RKO (cell line): ENCODE measurements around the gene RAB40C.
A peak's percentile ranks its signal among the peaks of the same experiment; 100 is the strongest.

Experiments
- DNase-seq: peaks from one replicate; pipeline ENCODE4 v3.0.0-alpha.2; 2016; ENCODE audit warnings: low spot score

The RAB40C gene

DNA sequence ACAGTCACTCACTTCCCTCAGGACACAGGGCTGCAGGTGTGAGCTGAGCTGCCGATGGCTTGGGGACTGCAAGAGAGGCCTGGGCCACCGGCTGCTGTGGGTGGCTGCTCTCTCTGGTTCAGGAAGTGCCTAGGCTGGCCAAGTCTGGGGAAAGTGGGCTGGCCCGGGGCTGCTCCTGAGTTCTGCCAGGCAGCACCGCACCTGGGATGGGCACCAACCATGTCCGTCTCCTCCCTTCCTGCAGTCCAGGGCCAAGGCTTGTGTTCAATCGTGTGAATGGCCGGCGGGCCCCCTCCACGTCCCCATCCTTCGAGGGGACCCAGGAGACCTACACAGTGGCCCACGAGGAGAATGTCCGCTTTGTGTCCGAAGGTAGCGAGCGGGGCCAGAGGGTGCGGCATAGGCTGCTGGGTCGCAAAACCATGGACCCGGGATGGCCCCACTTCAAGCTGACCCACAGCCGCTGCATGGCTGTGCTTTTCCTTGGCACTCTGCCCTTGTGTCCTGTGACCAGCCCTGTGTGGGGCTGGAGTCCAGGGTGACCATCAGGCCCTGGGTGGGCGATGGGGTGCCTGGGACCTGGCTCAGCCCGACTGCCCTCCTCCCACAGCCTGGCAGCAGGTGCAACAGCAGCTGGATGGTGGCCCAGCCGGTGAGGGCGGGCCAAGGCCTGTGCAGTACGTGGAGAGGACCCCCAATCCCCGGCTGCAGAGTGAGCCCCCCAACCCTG lies 57.5 kb downstream of the RAB40C start:
- DNase-seq: no peak

DNA sequence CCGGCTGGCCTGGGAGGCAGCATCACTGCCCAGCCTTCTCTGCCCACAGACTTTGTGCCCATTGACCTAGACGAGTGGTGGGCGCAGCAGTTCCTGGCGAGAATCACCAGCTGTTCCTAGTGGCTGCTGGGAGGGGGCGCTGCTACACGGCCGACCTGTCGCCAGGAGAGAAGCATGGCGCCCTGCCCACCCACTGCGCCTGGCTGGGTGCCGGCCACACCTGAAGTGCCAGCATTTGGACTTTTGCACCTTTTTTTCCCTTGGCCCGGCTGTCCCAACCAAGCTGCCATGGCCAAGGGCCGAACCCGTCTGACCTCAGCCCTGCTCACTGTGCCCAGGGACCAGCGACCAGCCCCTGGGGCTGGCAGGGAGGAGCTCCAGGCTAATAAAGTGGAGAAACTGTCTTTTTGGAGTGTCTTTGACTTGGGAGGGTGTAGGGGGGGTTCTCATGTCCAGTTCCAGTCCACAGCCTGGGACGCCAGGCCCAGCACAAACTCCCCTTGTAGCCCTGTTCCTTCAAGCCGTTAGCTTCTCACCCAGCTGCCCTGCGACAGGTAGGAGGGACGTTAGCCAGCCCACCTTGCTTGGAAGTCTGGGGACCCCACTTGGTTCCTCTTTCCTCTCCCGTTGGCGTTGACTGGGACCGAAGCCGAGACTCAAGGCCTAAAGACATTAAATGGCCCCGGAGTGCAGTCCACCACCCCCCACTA lies 58.4 kb downstream of the RAB40C start:
- DNase-seq: peak; percentile 77

DNA sequence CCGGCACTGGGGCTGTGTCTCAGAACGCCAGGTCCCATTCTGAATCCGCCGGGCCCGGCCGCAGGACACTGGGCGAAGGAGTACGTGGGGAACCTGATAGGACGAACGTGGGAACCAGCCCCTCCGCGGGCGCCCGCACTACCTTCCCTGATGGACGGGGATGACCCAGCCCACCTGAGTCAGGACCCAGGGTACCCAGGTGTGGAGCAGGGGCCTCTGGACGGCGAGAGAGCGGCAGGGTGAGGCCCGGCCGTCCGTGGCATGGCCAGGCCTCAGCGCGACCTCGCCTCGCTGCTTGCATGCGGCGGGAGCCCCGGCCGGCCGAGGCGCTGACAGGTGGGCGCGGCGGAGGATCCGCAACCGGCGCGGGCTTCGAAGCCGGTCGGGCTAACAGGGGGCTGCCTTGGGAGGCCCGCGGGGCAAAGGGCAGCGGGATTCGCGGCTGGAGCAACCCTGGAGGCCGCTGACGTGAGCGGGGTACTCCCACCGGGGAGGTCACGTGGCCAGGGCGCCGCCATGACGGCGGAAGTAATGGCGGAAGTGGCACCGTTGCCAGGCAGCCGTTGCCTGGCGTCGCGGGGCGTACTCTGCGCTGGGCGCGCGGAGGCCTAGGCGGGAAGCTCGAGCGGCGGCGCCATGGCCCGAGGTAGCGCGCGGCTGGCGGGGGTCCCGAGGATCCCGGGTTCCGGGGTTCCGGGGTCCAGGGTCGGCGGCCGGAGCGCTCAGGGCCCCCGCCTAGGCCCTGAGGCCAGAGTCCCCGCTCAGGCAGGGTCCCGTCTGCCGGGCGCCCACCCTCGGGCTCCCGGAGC lies 59.1 kb downstream of the RAB40C start, which contains the start of gene WDR90:
Gene WDR90 (plus strand): TSS at position 585 of the 809 bp plus-strand sequence. CDS start 52 bp downstream, at position 637.
- DNase-seq: peak; percentile 94

DNA sequence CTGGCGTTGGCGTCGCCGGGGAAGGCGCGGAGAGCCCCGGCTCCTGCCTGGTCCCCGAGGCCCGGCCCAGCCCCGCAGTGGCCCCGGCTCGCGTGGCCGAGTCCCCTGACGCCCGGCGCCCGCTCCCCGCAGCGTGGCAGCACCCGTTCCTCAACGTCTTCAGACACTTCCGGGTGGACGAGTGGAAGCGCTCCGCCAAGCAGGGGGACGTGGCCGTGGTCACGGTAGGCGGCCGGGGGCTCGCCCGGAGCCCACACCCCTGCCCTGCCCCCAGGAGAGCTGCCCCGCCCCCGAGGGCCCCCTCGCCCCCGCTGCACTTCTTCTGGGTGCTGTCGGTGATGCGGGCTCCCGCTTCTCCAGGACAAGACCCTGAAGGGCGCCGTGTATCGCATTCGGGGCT lies 59.8 kb downstream of the RAB40C start:
- DNase-seq: peak; percentile 39

DNA sequence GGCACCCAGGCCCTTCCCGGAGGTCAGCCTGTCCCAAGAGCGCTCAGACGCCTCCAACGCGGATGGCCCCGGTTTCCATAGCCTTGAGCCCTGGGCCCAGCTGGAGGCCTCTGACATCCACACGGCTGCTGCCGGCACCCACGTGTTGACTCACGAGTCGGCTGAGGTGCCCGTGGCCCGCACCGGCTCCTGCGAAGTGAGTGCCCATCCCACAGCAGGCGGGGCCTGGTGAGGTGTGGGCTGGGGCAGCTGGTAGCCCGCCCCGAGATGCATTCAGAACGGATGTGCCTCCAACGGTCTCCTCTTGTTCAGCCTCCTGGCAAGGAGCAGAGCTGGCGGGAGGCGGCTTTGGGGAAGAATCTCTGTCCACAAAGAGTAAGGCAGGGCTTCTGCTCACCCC lies 62.0 kb downstream of the RAB40C start:
- no peak for DNase-seq

DNA sequence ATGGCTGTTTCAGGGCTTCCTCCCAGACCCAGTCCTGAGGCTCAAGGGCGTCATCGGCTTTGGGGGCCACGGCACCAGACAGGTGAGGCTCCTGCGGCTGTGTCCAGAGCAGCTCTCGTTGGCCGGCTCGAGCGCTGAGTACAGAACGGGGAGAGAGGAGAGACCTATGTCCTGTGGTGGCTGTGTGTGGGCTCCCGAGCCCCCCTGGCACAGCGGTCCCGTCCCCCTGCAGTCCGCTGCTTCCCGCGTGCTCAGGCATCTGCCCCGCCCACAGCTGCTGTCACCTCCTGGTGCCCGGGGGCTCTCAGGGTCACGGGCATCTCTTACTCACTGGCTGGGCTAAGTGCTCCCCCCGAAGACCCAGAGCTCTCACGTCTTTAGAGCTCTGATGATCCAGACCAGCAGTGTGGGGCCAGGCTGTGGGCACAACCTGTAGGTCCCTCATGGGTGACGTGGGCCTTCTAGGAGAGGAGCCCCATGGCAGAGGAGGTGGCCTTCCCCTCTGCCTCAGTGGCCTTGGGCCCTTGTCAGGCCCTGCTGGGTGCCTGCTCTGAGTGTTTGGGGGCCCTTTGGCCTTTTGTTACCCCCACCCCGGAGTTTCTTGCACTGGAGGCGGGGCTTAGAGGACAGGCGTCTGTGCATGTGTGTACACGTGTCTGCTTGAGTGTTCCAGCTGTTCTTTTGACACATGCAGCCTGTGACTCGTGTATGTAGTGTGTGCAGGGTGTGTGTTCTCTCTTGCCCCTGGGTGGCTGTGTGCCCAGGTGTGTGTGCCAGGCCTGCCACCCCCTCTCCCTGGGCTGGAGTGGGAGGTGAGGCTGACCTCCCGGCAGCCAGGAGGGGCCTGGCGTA lies 62.8 kb downstream of the RAB40C start:
- DNase-seq: no peak

DNA sequence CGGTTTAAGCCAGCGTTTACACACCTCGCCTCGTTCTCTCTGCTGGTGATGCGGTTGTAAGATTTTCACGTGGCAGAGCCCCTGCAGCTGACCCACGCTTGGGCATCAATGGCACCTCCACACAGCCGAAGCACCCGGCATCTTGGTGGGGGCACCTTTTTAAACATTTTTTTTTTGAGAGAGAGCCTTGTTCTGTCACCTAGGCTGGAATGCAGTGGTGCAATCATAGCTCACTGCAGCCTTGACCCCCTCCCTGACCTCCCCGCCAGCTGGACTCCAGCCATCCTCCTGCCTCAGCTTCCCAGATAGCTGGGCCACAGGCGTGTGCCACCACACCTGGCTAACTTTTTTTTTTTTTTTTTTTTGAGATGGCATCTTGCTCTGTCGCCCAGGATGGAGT lies 64.2 kb downstream of the RAB40C start:
- DNase-seq: no peak

DNA sequence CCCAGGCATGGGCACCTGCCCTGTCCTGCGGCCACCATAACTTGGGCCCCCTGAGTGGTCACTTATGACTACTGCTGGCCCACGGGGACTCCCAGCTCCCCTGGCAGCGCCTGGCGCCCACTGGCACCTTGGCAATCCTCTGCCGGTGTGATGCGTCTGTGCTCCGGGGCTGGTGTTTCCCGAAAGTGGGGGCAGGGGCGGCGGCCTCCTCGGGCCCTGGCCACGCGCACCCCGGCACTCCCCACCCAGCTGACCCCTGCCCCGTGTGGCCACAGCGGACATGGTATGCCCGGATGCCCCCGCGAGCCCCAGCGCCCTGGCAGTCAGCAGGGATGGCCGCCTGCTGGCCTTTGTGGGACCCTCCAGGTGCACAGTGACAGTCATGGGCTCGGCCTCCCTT lies 67.6 kb downstream of the RAB40C start:
- no peak for DNase-seq

DNA sequence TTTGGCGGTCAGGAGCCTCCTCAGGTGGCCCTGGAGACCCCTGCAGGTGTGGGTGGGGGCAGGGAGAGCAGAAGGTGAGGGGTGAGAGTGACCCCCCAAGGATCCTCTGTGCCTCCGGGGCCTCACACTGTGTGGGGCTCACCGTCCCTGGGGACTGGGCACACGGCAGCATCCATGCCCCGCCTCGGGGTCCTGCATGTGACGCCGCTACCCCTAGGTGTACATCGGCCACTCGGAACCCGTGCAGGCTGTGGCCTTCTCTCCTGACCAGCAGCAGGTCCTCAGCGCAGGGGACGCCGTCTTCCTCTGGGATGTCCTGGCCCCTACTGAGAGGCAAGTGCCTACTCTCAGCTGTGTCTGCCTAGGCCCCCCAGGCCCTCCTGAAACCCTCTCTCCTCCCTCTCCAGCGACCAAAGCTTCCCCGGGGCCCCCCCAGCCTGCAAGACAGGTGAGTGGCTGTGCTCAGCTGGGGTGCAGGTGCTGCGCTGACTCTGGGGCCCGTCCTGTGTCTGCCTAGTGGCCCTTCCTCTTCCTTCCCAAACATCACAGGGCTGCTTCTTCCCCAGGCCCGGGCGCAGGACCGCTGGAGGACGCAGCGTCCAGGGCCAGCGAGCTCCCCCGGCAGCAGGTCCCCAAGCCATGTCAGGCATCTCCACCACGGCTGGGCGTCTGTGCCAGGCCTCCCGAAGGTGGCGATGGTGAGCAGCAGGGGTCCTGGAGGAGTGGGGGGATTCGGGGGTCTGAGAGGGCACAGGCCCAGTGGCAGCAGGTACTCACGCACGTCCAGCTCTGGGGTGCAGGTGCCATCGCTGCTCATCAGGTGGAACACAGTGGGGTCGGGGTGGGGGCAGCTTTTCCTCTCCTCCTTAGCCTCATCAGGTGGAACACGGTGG lies 69.1 kb downstream of the RAB40C start:
- no peak for DNase-seq

DNA sequence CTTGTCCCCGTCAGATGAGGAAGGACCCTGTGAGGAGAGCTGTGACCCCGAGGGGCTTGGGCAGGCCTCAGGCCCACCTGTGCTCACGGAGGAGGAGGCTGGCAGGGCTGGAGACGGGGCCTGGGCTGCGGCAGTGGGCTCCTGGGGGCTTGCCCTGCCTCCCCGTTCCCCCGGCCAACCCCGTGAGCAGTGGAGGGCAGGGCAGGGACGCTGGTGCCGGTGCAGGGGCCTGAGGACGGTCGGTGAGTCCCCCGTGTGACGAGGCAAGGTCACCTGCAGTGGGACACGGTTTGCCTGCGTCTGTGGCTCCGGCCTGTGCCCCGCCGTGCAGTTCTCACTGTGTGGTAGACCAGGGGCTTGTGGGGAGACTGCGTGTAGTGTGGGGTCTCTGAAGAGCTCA lies 69.8 kb downstream of the RAB40C start:
- no peak for DNase-seq

DNA sequence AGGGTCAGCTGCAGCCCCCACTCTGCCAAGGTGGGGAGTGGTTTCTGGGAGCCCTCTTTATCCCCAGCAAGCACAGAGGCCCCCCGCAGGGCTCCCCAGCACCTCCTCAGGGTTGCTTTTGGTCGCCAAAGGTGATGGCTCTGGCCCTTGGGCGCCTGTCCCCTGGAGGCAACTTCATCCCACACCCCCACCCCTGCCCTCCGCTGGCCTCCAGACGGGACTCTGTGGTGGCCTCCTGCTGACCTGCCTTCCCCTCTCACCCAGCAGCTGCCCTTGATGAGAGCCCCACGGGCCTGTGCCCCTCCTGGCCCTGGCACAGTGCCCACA lies 70.2 kb downstream of the RAB40C start:
- DNase-seq: no peak

DNA sequence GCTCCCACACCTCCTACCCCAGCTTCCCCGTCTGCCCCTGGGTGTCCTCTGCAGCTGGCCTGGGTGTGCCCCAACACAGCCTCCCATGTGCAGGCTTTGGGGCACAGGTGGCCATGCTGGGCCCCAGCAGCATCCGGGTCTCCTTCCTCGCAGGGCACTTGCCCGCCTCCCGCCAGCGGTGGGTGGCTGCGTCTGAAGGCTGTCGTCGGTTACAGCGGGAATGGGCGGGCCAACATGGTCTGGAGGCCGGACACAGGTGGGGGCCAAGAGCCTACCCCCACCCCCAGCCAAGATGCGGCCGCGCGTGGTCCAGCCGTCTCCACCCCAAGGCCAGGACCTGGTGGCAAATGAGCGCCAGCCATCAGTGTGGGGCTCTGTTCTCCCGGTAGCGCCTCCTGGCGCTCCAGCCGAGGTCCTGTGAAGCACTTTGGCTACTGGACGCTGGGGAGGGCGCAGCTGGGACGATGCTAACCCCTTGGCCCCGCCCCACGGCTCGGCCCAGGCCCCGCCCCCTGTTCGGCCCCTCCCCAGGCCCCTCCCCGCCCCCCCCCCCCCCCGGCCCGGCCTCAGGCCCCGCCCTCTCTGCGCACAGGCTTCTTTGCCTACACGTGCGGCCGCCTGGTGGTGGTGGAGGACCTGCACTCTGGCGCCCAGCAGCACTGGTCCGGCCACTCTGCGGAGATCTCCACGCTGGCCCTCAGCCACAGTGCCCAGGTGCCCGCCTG lies 70.8 kb downstream of the RAB40C start:
- DNase-seq: peak; percentile 90

DNA sequence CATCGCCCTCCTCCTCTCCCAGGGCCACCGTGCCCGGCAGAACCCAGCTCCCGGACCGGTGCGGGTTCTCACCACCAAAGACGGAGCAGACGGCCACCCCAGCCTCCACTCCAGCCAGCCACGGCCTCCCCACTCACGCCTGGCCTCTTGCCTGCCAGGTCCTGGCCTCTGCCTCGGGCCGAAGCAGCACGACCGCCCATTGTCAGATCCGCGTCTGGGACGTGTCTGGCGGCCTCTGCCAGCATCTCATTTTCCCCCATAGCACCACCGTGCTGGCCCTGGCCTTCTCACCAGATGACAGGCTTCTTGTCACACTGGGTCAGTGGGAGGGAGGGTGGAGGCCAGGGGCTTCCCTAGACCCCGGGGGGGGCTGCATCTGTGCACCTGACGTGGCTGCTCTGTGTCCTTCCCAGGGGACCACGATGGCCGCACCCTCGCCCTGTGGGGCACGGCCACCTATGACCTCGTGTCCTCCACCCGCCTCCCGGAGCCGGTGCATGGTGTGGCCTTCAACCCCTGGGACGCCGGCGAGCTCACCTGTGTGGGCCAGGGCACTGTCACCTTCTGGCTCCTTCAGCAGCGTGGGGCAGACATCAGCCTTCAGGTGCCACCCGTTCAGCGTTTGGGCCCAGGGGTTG lies 71.4 kb downstream of the RAB40C start:
- no peak for DNase-seq

DNA sequence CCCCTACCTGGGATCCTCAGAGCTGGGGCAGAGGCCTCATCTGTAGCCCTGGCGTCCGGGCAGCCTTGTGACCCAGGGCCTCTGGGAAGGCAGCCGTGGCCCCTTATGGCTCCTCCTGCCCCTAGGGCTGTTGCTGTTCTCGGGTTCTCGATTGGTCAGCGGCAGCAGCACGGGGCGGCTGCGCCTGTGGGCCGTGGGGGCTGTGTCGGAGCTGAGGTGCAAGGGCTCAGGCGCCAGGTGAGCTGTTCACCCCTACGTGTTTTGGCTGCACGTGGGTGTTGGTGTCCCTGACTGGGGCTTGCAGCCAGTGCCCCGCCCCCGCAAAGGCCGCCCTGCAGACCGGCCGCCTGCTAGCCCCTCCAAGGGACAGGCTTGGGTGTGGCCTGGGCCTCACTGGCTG lies 72.2 kb downstream of the RAB40C start:
- DNase-seq: no peak

DNA sequence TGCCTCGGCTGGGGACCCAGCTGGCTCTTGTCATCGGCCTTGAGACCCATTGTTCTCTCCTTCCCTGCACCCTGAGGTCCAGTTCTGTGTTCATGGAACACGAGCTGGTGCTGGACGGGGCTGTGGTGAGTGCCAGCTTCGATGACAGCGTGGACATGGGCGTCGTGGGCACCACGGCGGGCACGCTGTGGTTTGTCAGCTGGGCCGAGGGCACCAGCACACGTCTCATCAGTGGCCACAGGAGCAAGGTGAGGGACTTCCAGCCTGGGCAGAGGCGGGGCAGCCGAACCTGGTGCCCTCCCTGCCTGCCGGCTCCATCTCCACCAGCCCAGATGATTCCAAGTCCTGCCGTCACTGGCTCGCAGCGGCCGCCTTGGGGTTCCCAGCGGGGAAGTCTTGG lies 72.7 kb downstream of the RAB40C start:
- no peak for DNase-seq

DNA sequence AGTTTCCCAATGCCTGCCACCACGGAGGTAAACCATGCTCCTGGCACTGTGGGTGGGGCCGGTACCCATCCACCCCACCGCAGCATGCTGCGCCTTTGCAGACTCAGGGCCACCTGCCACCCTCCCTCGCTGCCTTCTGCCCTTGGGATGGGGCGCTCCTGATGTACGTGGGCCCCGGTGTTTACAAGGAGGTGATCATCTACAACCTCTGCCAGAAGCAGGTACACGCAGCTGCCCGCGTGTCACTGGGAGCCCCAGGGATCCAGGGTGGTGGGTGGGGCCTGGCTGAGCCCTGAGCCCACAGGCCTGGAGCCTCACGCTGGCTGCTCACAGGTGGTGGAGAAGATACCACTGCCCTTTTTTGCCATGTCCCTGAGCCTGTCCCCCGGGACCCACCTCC lies 76.7 kb downstream of the RAB40C start:
- DNase-seq: no peak

DNA sequence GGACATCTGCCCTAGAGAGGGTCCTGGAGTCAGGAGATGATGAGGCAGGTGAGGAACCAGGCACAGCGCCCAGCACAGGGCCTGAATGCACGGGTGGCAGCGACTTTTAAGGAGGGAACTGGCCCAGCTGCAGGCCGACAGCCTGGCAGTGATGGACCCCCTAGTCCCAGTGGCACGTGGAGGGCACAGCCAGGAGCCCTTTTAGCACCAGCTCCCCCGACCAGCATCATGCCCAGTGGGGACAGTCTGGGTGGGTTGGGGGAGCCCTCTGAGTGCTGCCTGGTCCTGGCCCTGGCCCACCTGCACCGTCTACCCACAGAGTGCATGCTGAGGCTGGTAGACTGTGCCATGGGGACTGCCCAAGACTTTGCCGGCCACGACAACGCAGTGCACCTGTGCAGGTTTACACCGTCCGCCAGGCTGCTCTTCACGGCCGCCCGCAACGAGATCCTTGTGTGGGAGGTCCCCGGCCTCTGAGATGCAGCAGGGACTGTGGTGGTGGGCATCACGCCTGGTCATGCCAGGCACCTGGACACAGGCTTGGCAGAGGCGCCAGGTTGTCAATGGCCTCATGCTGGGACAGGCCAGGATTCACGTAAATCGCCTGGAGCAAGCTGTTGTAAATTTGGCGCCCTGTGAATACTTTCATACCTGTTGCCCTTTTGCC lies 77.4 kb downstream of the RAB40C start:
- DNase-seq: no peak

DNA sequence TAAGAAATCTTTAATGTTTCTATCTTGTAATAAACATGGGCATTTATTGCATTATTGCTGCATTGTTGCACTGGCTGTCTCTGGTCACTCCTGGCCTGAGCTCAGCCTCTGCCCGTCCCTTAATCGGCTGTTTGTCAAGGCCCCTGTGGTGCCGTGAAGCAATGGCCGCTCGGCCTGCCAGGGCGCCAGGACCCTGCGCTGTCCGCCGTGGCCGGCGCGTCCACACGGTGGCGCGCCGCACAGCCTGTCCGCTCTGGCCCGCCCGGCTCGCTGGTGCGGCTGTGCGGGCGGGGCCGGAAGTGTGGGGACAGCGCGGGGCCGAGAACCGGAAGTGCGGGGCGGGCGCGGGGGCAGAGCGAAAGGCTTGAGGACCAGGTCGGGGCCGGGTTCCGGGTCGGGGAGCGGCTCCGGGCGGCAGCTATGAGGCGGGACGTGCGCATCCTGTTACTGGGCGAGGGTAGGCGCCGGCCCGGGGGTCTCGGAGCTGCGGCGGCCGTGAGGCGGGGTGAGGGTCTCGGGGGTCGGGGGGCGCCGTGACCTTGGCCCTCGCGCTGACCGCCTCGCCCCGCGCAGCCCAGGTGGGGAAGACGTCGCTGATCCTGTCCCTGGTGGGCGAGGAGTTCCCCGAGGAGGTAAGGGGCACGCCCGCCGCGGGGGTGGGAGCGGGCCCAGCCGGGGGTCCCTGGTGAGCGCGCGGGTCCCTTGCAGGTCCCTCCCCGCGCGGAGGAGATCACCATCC lies 78.1 kb downstream of the RAB40C start, which contains the start of gene RHOT2:
Gene RHOT2 (plus strand): TSS at position 353 of the 739 bp plus-strand sequence. CDS start 68 bp downstream, at position 421.
- peak; percentile 91 for DNase-seq
